HEK293 (cell line): ENCODE measurements around the gene VASH2.

Experiments
- PBX3 ChIP-seq: sonication (generic); formaldehyde crosslinking; IDR thresholded peaks from 2 replicates; pipeline ENCODE4 v1.8.1; 2022; ENCODE audit warnings: mild to moderate bottlenecking, moderate library complexity, missing genetic modification reagents
- PRDM10 ChIP-seq: fragments of 450-650 bp; formaldehyde crosslinking; IDR thresholded peaks from 2 replicates; pipeline ENCODE4 v1.5.1; 2016; ENCODE audit warnings: missing biosample characterization, missing genetic modification characterization
- TRIM28 ChIP-seq: IDR thresholded peaks from 2 replicates; pipeline ENCODE4 v1.6.1; 2011; ENCODE audit warnings: low read length, control low read depth, borderline replicate concordance
- ZBTB8A ChIP-seq: fragments of 450-650 bp; formaldehyde crosslinking; IDR thresholded peaks from 2 replicates; pipeline ENCODE4 v1.5.1; 2016; ENCODE audit warnings: missing biosample characterization, missing genetic modification characterization
- ZNF266 ChIP-seq: fragments of 450-650 bp; formaldehyde crosslinking; IDR thresholded peaks from 2 replicates; pipeline ENCODE4 v1.5.1; 2016; ENCODE audit warnings: missing biosample characterization, missing genetic modification characterization, low read depth
- ZNF324 ChIP-seq: fragments of 450-650 bp; formaldehyde crosslinking; IDR thresholded peaks from 2 replicates; pipeline ENCODE4 v1.5.1; 2016; ENCODE audit warnings: missing biosample characterization, missing genetic modification characterization
- ZNF335 ChIP-seq: fragments of 450-650 bp; formaldehyde crosslinking; conservative IDR thresholded peaks from 2 replicates; pipeline ENCODE4 v1.5.1; 2016; ENCODE audit warnings: missing biosample characterization, missing genetic modification characterization
- ZNF394 ChIP-seq: fragments of 450-650 bp; formaldehyde crosslinking; IDR thresholded peaks from 2 replicates; pipeline ENCODE4 v1.5.1; 2016; ENCODE audit warnings: missing biosample characterization, missing genetic modification characterization, mild to moderate bottlenecking, moderate library complexity, borderline replicate concordance
- ZNF518A ChIP-seq: fragments of 450-650 bp; formaldehyde crosslinking; conservative IDR thresholded peaks from 2 replicates; pipeline ENCODE4 v1.5.1; 2016; ENCODE audit warnings: low read depth, missing biosample characterization, missing genetic modification characterization
- ZNF529 ChIP-seq: fragments of 450-650 bp; formaldehyde crosslinking; IDR thresholded peaks from 2 replicates; pipeline ENCODE4 v1.5.1; 2017; ENCODE audit warnings: missing genetic modification characterization, missing biosample characterization; ENCODE audit not compliant: insufficient replicate concordance
- ZNF639 ChIP-seq: fragments of 450-650 bp; formaldehyde crosslinking; IDR thresholded peaks from 2 replicates; pipeline ENCODE4 v1.5.1; 2016; ENCODE audit warnings: missing biosample characterization, missing genetic modification characterization
- ZNF660 ChIP-seq: fragments of 450-650 bp; IDR thresholded peaks from 2 replicates; pipeline ENCODE4 v1.5.1; 2018; ENCODE audit warnings: missing biosample characterization, mild to moderate bottlenecking, missing genetic modification characterization
- ZNF777 ChIP-seq: fragments of 450-650 bp; formaldehyde crosslinking; IDR thresholded peaks from 2 replicates; pipeline ENCODE4 v1.5.1; 2017; ENCODE audit warnings: missing biosample characterization, missing genetic modification characterization, borderline replicate concordance
- ZNF791 ChIP-seq: fragments of 450-650 bp; formaldehyde crosslinking; IDR thresholded peaks from 2 replicates; pipeline ENCODE4 v1.5.1; 2016; ENCODE audit warnings: missing biosample characterization, missing genetic modification characterization
- TF ChIP-seq, protein P1 (sequence below): fragments of 450-650 bp; formaldehyde crosslinking; IDR thresholded peaks from 2 replicates; pipeline ENCODE4 v1.5.0; 2017; ENCODE audit warnings: missing biosample characterization, missing genetic modification characterization, borderline replicate concordance
- TF ChIP-seq, protein P2 (sequence below): fragments of 450-650 bp; formaldehyde crosslinking; IDR thresholded peaks from 2 replicates; pipeline ENCODE4 v1.5.1; 2016; ENCODE audit warnings: missing biosample characterization, missing genetic modification characterization, borderline replicate concordance

VASH2 gene

GRCh38 chr1:213015099-213016050 lies 65.0 kb downstream of the VASH2 start, which contains the start of gene ANGEL2 (continued):
- TF ChIP-seq ZNF518A (tag by site-specific recombination) = peak; percentile 41; the same call in 1 of the 2 replicates
- 0 out of 2 replicates have a peak, but pooled peaks have one; percentile 32 for TF ChIP-seq TRIM28
- TF ChIP-seq ZNF335 (tag by site-specific recombination) = peak; percentile 87
- TF ChIP-seq ZNF394 (tag by site-specific recombination) = peak; percentile 29; the same call in 1 of the 2 replicates
- TF ChIP-seq, protein P1, sequence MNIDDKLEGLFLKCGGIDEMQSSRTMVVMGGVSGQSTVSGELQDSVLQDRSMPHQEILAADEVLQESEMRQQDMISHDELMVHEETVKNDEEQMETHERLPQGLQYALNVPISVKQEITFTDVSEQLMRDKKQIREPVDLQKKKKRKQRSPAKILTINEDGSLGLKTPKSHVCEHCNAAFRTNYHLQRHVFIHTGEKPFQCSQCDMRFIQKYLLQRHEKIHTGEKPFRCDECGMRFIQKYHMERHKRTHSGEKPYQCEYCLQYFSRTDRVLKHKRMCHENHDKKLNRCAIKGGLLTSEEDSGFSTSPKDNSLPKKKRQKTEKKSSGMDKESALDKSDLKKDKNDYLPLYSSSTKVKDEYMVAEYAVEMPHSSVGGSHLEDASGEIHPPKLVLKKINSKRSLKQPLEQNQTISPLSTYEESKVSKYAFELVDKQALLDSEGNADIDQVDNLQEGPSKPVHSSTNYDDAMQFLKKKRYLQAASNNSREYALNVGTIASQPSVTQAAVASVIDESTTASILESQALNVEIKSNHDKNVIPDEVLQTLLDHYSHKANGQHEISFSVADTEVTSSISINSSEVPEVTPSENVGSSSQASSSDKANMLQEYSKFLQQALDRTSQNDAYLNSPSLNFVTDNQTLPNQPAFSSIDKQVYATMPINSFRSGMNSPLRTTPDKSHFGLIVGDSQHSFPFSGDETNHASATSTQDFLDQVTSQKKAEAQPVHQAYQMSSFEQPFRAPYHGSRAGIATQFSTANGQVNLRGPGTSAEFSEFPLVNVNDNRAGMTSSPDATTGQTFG (tag by site-specific recombination) = no peak
- TF ChIP-seq ZNF791 (tag by site-specific recombination) = no peak
- peak; percentile 44 for TF ChIP-seq ZNF324 (tag by site-specific recombination)
- no peak for TF ChIP-seq ZNF266 (tag by site-specific recombination)
- TF ChIP-seq PBX3 = peak; percentile 77; the same call in 1 of the 2 replicates
- TF ChIP-seq PRDM10 (tag by site-specific recombination) = peak; percentile 80
- no peak for TF ChIP-seq ZNF529 (tag by site-specific recombination)
- no peak for TF ChIP-seq ZNF777 (tag by site-specific recombination)
- peak; percentile 84; the same call in 1 of the 2 replicates for TF ChIP-seq ZBTB8A
- TF ChIP-seq ZNF660 (tag by site-specific recombination) = peak; percentile 43
- TF ChIP-seq, protein P2, sequence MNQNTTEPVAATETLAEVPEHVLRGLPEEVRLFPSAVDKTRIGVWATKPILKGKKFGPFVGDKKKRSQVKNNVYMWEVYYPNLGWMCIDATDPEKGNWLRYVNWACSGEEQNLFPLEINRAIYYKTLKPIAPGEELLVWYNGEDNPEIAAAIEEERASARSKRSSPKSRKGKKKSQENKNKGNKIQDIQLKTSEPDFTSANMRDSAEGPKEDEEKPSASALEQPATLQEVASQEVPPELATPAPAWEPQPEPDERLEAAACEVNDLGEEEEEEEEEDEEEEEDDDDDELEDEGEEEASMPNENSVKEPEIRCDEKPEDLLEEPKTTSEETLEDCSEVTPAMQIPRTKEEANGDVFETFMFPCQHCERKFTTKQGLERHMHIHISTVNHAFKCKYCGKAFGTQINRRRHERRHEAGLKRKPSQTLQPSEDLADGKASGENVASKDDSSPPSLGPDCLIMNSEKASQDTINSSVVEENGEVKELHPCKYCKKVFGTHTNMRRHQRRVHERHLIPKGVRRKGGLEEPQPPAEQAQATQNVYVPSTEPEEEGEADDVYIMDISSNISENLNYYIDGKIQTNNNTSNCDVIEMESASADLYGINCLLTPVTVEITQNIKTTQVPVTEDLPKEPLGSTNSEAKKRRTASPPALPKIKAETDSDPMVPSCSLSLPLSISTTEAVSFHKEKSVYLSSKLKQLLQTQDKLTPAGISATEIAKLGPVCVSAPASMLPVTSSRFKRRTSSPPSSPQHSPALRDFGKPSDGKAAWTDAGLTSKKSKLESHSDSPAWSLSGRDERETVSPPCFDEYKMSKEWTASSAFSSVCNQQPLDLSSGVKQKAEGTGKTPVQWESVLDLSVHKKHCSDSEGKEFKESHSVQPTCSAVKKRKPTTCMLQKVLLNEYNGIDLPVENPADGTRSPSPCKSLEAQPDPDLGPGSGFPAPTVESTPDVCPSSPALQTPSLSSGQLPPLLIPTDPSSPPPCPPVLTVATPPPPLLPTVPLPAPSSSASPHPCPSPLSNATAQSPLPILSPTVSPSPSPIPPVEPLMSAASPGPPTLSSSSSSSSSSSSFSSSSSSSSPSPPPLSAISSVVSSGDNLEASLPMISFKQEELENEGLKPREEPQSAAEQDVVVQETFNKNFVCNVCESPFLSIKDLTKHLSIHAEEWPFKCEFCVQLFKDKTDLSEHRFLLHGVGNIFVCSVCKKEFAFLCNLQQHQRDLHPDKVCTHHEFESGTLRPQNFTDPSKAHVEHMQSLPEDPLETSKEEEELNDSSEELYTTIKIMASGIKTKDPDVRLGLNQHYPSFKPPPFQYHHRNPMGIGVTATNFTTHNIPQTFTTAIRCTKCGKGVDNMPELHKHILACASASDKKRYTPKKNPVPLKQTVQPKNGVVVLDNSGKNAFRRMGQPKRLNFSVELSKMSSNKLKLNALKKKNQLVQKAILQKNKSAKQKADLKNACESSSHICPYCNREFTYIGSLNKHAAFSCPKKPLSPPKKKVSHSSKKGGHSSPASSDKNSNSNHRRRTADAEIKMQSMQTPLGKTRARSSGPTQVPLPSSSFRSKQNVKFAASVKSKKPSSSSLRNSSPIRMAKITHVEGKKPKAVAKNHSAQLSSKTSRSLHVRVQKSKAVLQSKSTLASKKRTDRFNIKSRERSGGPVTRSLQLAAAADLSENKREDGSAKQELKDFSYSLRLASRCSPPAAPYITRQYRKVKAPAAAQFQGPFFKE = no peak
- peak; percentile 25; the same call in 1 of the 2 replicates for TF ChIP-seq ZNF639 (tag by site-specific recombination)
